A549 treated with CORT108297 at 1 μM for 4 hours (cell line): ENCODE results near the gene CENATAC. TPM values are rescaled to one million over a fixed set of nuclear protein-coding genes. Genes with fewer than 3 reads are reported as not detected.

Source experiments
- total RNA-seq: library from RNA; stranded (reverse); fragments of 200-300 nt; extraction: Qiagen RNA extraction; gene quantifications from 5 replicates; pipeline ENCODE4 v1.2.3, GENCODE V29; 2022

The CENATAC gene, protein sequence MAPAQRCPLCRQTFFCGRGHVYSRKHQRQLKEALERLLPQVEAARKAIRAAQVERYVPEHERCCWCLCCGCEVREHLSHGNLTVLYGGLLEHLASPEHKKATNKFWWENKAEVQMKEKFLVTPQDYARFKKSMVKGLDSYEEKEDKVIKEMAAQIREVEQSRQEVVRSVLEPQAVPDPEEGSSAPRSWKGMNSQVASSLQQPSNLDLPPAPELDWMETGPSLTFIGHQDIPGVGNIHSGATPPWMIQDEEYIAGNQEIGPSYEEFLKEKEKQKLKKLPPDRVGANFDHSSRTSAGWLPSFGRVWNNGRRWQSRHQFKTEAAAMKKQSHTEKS
- total RNA-seq, result 11.1 to 18.7 TPM (median 12.0 TPM) in 5 replicates

DNA sequence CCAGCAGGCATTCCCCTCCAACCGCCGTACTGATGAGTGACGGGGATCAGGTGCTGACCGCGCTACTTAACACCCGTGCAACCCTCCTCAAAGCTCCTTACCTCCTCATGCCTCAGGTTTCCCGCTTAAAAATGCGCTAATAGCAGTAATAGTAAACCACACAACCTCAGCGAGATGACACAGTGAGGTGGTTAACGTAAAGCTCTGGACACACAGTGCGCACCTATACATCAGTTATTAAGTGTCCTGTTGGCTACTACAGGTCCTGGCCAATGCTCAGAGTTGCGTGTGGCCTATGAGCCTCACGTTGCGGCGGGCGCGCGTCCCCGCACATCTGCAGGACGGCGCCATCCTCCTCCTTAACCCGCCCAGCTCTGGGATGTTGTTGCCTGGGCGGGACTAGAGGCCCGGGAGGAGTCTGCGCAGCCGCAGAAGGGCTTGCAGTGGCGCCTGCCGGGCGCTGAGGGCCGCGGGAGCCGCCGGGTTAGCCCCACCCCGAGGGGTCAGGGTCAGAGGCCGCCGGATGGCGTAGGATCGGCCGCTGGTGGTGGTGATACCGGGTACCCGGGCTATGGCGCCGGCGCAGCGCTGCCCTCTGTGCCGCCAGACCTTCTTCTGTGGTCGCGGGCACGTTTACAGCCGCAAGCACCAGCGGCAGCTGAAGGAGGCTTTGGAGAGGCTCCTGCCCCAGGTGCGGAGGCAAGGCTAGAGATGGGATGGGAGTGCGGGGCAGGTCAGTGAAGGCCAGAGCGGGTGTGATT is at the start of gene CENATAC:
Gene CENATAC (plus strand): TSS at position 512 of the 761 bp plus-strand sequence. CDS start 60 bp downstream, at position 572.

GRCh38 chr11:118956094-118956846 is 41.7 kb upstream of the CENATAC start, which contains the start of gene UPK2:
Gene UPK2 (plus strand): TSS chr11:118956298. CDS start chr11:118956351, 53 bp downstream.

GRCh38 chr11:118971646-118972045 is 26.3 kb upstream of the CENATAC start, which contains the start of gene FOXR1:
Gene FOXR1 (plus strand): TSS chr11:118971761. CDS start chr11:118971932, 171 bp downstream.

GRCh38 chr11:119018074-119018938 is 20.4 kb downstream of the CENATAC start, which contains the start of the genes RPS25 and TRAPPC4:
Gene RPS25 (minus strand): TSS chr11:119018343. CDS start chr11:119018284, 59 bp downstream.
Gene TRAPPC4 (plus strand): TSS chr11:119018766. CDS start chr11:119018796, 30 bp downstream.

GRCh38 chr11:119030329-119031047 is 32.5 kb downstream of the CENATAC start, which contains the start of gene SLC37A4:
Gene SLC37A4 (minus strand): TSS chr11:119030877.

GRCh38 chr11:119057000-119057769 is 59.2 kb downstream of the CENATAC start, which contains the start of gene HYOU1:
Gene HYOU1 (minus strand): TSS chr11:119057205. CDS start chr11:119056160, 1,045 bp downstream.

Other genes with a start within 250 kb of the CENATAC start
- 20.8 to 32.4 TPM (median 21.6 TPM) in 5 replicates for gene DDX6, start 207.0 kb upstream of the CENATAC start, total RNA-seq
- 0.07 to 0.13 TPM (median 0.11 TPM) in 5 replicates for gene CXCR5, start 114.2 kb upstream of the CENATAC start, total RNA-seq
- gene BCL9L, start 72.2 kb upstream of the CENATAC start, total RNA-seq, result 81.3 to 173 TPM (median 148 TPM) in 5 replicates
- gene UPK2, start 41.8 kb upstream of the CENATAC start, total RNA-seq, result 0.35 to 1.1 TPM (median 0.91 TPM) in 5 replicates
- not detected in 5 replicates for gene FOXR1, start 26.4 kb upstream of the CENATAC start, total RNA-seq
- 753 to 1,094 TPM (median 792 TPM) in 5 replicates for gene RPS25, start 20.2 kb downstream of the CENATAC start, total RNA-seq
- 59.1 to 74.1 TPM (median 64.7 TPM) in 5 replicates for gene TRAPPC4, start 20.6 kb downstream of the CENATAC start, total RNA-seq
- 9.6 to 12.1 TPM (median 10.8 TPM) in 5 replicates for gene SLC37A4, start 32.7 kb downstream of the CENATAC start, total RNA-seq
- gene HYOU1, start 59.1 kb downstream of the CENATAC start, total RNA-seq, result 40.0 to 49.6 TPM (median 48.0 TPM) in 5 replicates
- gene VPS11, start 69.7 kb downstream of the CENATAC start, total RNA-seq, result 10.0 to 16.0 TPM (median 12.4 TPM) in 5 replicates
- gene HMBS, start 86.7 kb downstream of the CENATAC start, total RNA-seq, result 46.5 to 54.4 TPM (median 50.2 TPM) in 5 replicates
- gene DPAGT1, start 103.7 kb downstream of the CENATAC start, total RNA-seq, result 34.2 to 44.0 TPM (median 39.7 TPM) in 5 replicates
- gene C2CD2L, start 109.2 kb downstream of the CENATAC start, total RNA-seq, result 5.4 to 7.9 TPM (median 5.9 TPM) in 5 replicates
- 10.7 to 12.8 TPM (median 12.0 TPM) in 5 replicates for gene HINFP, start 123.4 kb downstream of the CENATAC start, total RNA-seq
- gene ABCG4, start 150.9 kb downstream of the CENATAC start, total RNA-seq, result 0.21 to 0.42 TPM (median 0.32 TPM) in 5 replicates
- 8.8 to 13.9 TPM (median 11.5 TPM) in 5 replicates for gene NLRX1, start 170.6 kb downstream of the CENATAC start, total RNA-seq
- gene NHERF4, start 187.3 kb downstream of the CENATAC start, total RNA-seq, result 0.13 to 0.44 TPM (median 0.23 TPM) in 5 replicates
- gene CBL, start 208.2 kb downstream of the CENATAC start, total RNA-seq, result 6.0 to 9.8 TPM (median 8.4 TPM) in 5 replicates